ENCODE measurements around the gene ENTR1. TPM values are rescaled to one million over a fixed set of nuclear protein-coding genes. Genes with fewer than 3 reads are reported as not detected.

Gene ENTR1
- total RNA-seq, 1 donor from 2014 or later = 34.9 TPM

DNA sequence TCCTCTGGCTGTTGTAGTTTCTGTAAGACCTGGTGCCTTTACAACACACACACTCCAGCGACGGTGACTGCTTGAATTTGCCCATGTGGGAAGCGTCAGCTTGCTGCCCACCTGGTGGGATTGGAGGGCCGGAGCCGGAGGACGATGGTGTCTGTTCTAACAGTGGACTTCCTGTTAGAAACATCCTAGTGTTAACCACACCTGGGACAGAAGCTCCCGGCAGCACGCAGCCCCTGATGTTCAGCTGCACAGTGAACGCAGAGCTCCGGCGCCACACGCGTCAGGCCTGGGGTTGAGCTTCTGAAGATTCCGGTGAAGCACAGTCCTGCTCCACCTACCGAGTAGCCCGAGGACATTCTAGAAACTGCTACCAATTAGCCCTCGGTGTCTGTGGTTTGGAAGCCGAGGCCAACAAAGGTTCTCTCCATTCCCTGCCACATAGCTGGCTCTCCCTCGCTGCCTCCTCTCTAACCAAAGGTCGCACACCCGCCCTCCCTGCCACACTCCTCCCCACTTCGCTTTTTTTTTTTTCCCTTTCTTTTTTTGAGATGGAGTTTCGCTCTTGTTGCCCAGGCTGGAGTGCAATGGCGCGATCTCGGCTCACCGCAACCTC, 14.4 kb upstream of the ENTR1 start:
- Mint-ChIP-seq H3K4me3 (no peak overlapping the region), H3K9me3 (no peaks in the 10 kb centered on the region), H3K27ac (no peak overlapping the region), H3K4me1 (no peaks in the 10 kb centered on the region), H3K27me3 (ENCODE audit: insufficient read depth, low read depth) (peaks cover 4% of the 10 kb centered on the region), H3K36me3 (peaks cover 5% of the 10 kb centered on the region)
- no peak for TF ChIP-seq EZH2phosphoT487 (IDR thresholded peaks at IDR 0.05)
- no peak for TF ChIP-seq EZH2 (IDR thresholded peaks at IDR 0.05)
- TF ChIP-seq, protein P1, sequence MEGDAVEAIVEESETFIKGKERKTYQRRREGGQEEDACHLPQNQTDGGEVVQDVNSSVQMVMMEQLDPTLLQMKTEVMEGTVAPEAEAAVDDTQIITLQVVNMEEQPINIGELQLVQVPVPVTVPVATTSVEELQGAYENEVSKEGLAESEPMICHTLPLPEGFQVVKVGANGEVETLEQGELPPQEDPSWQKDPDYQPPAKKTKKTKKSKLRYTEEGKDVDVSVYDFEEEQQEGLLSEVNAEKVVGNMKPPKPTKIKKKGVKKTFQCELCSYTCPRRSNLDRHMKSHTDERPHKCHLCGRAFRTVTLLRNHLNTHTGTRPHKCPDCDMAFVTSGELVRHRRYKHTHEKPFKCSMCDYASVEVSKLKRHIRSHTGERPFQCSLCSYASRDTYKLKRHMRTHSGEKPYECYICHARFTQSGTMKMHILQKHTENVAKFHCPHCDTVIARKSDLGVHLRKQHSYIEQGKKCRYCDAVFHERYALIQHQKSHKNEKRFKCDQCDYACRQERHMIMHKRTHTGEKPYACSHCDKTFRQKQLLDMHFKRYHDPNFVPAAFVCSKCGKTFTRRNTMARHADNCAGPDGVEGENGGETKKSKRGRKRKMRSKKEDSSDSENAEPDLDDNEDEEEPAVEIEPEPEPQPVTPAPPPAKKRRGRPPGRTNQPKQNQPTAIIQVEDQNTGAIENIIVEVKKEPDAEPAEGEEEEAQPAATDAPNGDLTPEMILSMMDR (IDR thresholded peaks at IDR 0.05) = no peak
- no peaks in the 10 kb centered on the region for H4K20me1 ChIP-seq (ENCODE audit: low read depth)
- no peaks in the 10 kb centered on the region for H3F3A ChIP-seq (ENCODE audit: low read depth)
- no peak overlapping the region for H3K27ac ChIP-seq
- no peaks in the 10 kb centered on the region for H3K79me2 ChIP-seq (ENCODE audit: low read depth)
- H3K4me3 ChIP-seq = no peak overlapping the region
- H3K4me1 ChIP-seq = no peaks in the 10 kb centered on the region
- H3K36me3 ChIP-seq = no peaks in the 10 kb centered on the region
- no peaks in the 10 kb centered on the region for H3K9me3 ChIP-seq (ENCODE audit: low read depth)
- no peak for DNase-seq (ENCODE audit: low spot score)
- H3K9ac ChIP-seq = no peak overlapping the region
- H2AFZ ChIP-seq (replicated peaks) = no peak overlapping the region
- H3K4me2 ChIP-seq = no peak overlapping the region
- no peaks in the 10 kb centered on the region for H3K27me3 ChIP-seq

DNA sequence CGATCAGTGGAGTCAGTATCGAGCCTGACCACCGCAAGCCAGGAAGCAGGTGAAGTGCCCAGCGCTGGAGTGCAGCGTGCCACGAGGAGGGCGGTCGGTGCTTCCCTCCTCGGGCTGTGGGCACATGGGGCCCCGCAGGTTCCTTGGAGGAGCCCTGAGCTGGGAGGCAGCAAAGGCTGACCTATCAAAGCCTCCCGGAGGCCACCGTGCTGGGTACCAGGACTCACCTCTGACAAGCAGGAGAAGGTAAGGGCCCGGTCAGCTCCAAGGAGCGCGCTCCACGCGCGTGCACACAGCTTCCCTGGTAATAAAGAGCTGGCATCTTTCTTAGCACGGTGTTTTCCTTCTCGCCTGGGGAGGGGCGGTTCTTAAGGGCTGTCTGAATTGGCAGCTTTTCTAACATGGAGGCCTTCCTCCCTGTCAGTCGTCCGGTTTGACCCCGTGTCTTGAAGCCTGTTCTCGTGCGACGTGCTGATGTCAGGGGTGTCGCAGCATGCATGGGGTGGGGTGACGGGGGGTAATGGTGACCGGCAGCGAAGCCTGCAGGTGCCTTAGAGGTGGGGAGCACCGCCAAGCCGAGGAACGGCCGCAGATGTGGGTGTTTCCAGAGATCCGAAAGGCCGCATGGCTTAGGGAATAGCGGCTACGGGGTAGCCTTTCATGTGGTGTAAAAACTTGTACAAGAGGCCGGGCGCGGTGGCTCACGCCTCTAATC, 13.2 kb upstream of the ENTR1 start:
- Mint-ChIP-seq H3K27ac (no peak overlapping the region), H3K9me3 (no peaks in the 10 kb centered on the region), H3K4me3 (no peak overlapping the region), H3K36me3 (peaks cover 6% of the 10 kb centered on the region), H3K4me1 (no peaks in the 10 kb centered on the region), H3K27me3 (ENCODE audit: insufficient read depth, low read depth) (peaks cover 4% of the 10 kb centered on the region)
- no peak overlapping the region for H3K4me3 ChIP-seq
- no peaks in the 10 kb centered on the region for H3K4me1 ChIP-seq
- H3K9me3 ChIP-seq (ENCODE audit: low read depth) = no peaks in the 10 kb centered on the region
- TF ChIP-seq EZH2phosphoT487 (IDR thresholded peaks at IDR 0.05) (no peak), EZH2 (IDR thresholded peaks at IDR 0.05) (no peak)
- TF ChIP-seq, protein P1 (IDR thresholded peaks at IDR 0.05) = no peak
- no peaks in the 10 kb centered on the region for H3K27me3 ChIP-seq
- no peaks in the 10 kb centered on the region for H3K36me3 ChIP-seq
- no peaks in the 10 kb centered on the region for H3K79me2 ChIP-seq (ENCODE audit: low read depth)
- no peak overlapping the region for H3K27ac ChIP-seq
- H4K20me1 ChIP-seq (ENCODE audit: low read depth) = no peaks in the 10 kb centered on the region
- no peak overlapping the region for H2AFZ ChIP-seq (replicated peaks)
- H3F3A ChIP-seq (ENCODE audit: low read depth) = no peaks in the 10 kb centered on the region
- no peak for DNase-seq (ENCODE audit: low spot score)
- no peak overlapping the region for H3K4me2 ChIP-seq
- no peak overlapping the region for H3K9ac ChIP-seq

DNA sequence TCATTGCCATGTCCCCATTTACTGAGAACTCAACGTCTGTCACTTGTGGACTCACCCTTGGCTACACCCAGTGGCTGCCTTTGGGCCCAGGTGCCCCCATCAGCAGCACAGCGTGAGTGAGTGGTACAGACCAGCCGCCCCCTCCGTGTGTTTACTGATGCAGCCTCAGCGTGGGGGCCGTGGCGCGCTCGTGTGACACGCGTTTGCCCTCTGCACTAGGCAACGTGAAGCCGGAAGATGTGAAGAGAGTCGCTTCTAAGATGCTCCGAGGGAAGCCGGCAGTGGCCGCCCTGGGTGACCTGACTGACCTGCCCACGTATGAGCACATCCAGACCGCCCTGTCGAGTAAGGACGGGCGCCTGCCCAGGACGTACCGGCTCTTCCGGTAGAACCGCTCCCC, 12.5 kb upstream of the ENTR1 start:
- no peak for DNase-seq (ENCODE audit: low spot score)
- no peak overlapping the region for H3K9ac ChIP-seq
- H3K27ac ChIP-seq = no peak overlapping the region
- H4K20me1 ChIP-seq (ENCODE audit: low read depth) = no peaks in the 10 kb centered on the region
- no peak overlapping the region for H3K27ac Mint-ChIP-seq
- no peak overlapping the region for H2AFZ ChIP-seq (replicated peaks)
- no peak overlapping the region for H3K4me3 ChIP-seq
- no peaks in the 10 kb centered on the region for H3K79me2 ChIP-seq (ENCODE audit: low read depth)
- TF ChIP-seq, protein P1 (IDR thresholded peaks at IDR 0.05) = no peak
- TF ChIP-seq EZH2 (IDR thresholded peaks at IDR 0.05) = no peak
- no peak for TF ChIP-seq EZH2phosphoT487 (IDR thresholded peaks at IDR 0.05)
- no peaks in the 10 kb centered on the region for H3K4me1 Mint-ChIP-seq
- peaks cover 6% of the 10 kb centered on the region for H3K36me3 Mint-ChIP-seq
- no peaks in the 10 kb centered on the region for H3K9me3 Mint-ChIP-seq
- no peaks in the 10 kb centered on the region for H3K36me3 ChIP-seq
- no peaks in the 10 kb centered on the region for H3K9me3 ChIP-seq (ENCODE audit: low read depth)
- no peak overlapping the region for H3K4me2 ChIP-seq
- H3K4me1 ChIP-seq = no peaks in the 10 kb centered on the region
- H3F3A ChIP-seq (ENCODE audit: low read depth) = no peaks in the 10 kb centered on the region
- no peak overlapping the region for H3K4me3 Mint-ChIP-seq
- H3K27me3 ChIP-seq = no peaks in the 10 kb centered on the region
- peaks cover 4% of the 10 kb centered on the region for H3K27me3 Mint-ChIP-seq (ENCODE audit: insufficient read depth, low read depth)
